GM23248 (cell line): Measurements from ENCODE around the gene TBRG4. TPM values are rescaled to one million over a fixed set of nuclear protein-coding genes. Genes with fewer than 3 reads are reported as not detected.

Experiments used
- DNase-seq: peaks from one replicate; pipeline ENCODE4 v3.0.0-alpha.2; 2015
- H2AFZ ChIP-seq: fragments of 200-600 bp; sonication (generic); 2 replicates; pipeline ENCODE4 v1.6.1; 2016; ENCODE audit warnings: antibody characterized with exemption
- H3F3A ChIP-seq: fragments of 200-600 bp; sonication (generic); 2 replicates; pipeline ENCODE4 v1.6.1; 2016; ENCODE audit warnings: mild to moderate bottlenecking, antibody characterized with exemption, mixed run types; ENCODE audit not compliant: insufficient read depth
- H3K27ac ChIP-seq: fragments of 200-600 bp; sonication (generic); 2 replicates; pipeline ENCODE4 v1.5.1; 2016; ENCODE audit warnings: mild to moderate bottlenecking
- H3K27me3 ChIP-seq: fragments of 200-600 bp; sonication (generic); replicated peaks from 2 replicates; pipeline ENCODE4 v1.6.1; 2016; ENCODE audit warnings: mild to moderate bottlenecking; ENCODE audit not compliant: insufficient read depth
- H3K36me3 ChIP-seq: fragments of 200-600 bp; sonication (generic); 2 replicates; pipeline ENCODE4 v1.6.1; 2016; ENCODE audit warnings: low read depth, mild to moderate bottlenecking
- H3K4me1 ChIP-seq: fragments of 200-600 bp; sonication (generic); 2 replicates; pipeline ENCODE4 v1.6.1; 2016; ENCODE audit warnings: mild to moderate bottlenecking; ENCODE audit not compliant: insufficient read depth
- H3K4me2 ChIP-seq: fragments of 200-600 bp; sonication (generic); one replicate; pipeline ENCODE4 v1.6.1; 2016; ENCODE audit warnings: mild to moderate bottlenecking; ENCODE audit not compliant: unreplicated experiment
- H3K4me3 ChIP-seq: fragments of 200-600 bp; sonication (generic); 2 replicates; pipeline ENCODE4 v1.5.1; 2016; ENCODE audit warnings: mild to moderate bottlenecking
- H3K79me2 ChIP-seq: fragments of 200-600 bp; sonication (generic); 2 replicates; pipeline ENCODE4 v1.6.1; 2016; ENCODE audit warnings: mild to moderate bottlenecking; ENCODE audit not compliant: insufficient read depth
- H3K9ac ChIP-seq: fragments of 200-600 bp; sonication (generic); 2 replicates; pipeline ENCODE4 v1.6.1; 2016; ENCODE audit warnings: mild to moderate bottlenecking
- H3K9me2 ChIP-seq: fragments of 200-600 bp; sonication (generic); 2 replicates; pipeline ENCODE4 v1.6.1; 2016; ENCODE audit warnings: mixed run types, mild to moderate bottlenecking, moderate library complexity; ENCODE audit not compliant: insufficient read depth
- H3K9me3 ChIP-seq: fragments of 200-600 bp; sonication (generic); one replicate; pipeline ENCODE4 v1.6.1; 2017; ENCODE audit warnings: low read depth
- H4K20me1 ChIP-seq: fragments of 200-600 bp; sonication (generic); 2 replicates; pipeline ENCODE4 v1.6.0; 2016; ENCODE audit not compliant: insufficient read depth
- EZH2 ChIP-seq: fragments of 200-600 bp; sonication (generic); IDR thresholded peaks from 2 replicates; pipeline ENCODE4 v1.6.1; 2018; ENCODE audit warnings: antibody characterized with exemption, mild to moderate bottlenecking; ENCODE audit not compliant: insufficient read depth, poor library complexity, severe bottlenecking
- EZH2phosphoT487 ChIP-seq: fragments of 200-600 bp; sonication (generic); IDR thresholded peaks from 2 replicates; pipeline ENCODE4 v1.6.1; 2018; ENCODE audit warnings: antibody characterized with exemption, moderate library complexity, mild to moderate bottlenecking, low read depth; ENCODE audit not compliant: insufficient read depth
- WGBS, 2 experiments: methylation state at CpG; one replicate each; pipeline ENCODE4 v1.1.6; 2015 to 2017; ENCODE audit warnings: low lambda C conversion rate in 2 of 2, low coverage in 1 of 2; ENCODE audit errors: missing lambda C conversion rate in 2 of 2; 5-methylcytosine and 5-hydroxymethylcytosine counted together
- in situ Hi-C: fragments of 300-500 bp; cut with MboI; formaldehyde crosslinking; loops from 2 replicates; pipeline ENCODE4 v1.15.0; 2020
- polyA plus RNA-seq: library from polyadenylated mRNA; unstranded; fragments of >200 nt; fragmentation: Nextera tagmentation; extraction: Ambion mirVana; gene quantifications from 2 replicates; pipeline ENCODE4 v1.2.1, GENCODE V29; 2016
- total RNA-seq: library from RNA; depleted of rRNA; stranded (reverse); fragments of >200 nt; shearing (Covaris generic); gene quantifications from 2 replicates; pipeline ENCODE4 v1.2.3, GENCODE V29; 2014

The TBRG4 gene
- total and polyA plus RNA-seq, 2 experiments from 2014 or later: 55.8 to 62.7 TPM

- in situ Hi-C loops: no loop called here
- no peaks in the 10 kb centered on the region for H3K9me3 ChIP-seq
- WGBS, 2 experiments: 90 to 92% methylated on average over 15 of the region's 15 CpGs
Measured at GRCh38 chr7:45069444-45070253, 41.8 kb downstream of the TBRG4 start.

DNA sequence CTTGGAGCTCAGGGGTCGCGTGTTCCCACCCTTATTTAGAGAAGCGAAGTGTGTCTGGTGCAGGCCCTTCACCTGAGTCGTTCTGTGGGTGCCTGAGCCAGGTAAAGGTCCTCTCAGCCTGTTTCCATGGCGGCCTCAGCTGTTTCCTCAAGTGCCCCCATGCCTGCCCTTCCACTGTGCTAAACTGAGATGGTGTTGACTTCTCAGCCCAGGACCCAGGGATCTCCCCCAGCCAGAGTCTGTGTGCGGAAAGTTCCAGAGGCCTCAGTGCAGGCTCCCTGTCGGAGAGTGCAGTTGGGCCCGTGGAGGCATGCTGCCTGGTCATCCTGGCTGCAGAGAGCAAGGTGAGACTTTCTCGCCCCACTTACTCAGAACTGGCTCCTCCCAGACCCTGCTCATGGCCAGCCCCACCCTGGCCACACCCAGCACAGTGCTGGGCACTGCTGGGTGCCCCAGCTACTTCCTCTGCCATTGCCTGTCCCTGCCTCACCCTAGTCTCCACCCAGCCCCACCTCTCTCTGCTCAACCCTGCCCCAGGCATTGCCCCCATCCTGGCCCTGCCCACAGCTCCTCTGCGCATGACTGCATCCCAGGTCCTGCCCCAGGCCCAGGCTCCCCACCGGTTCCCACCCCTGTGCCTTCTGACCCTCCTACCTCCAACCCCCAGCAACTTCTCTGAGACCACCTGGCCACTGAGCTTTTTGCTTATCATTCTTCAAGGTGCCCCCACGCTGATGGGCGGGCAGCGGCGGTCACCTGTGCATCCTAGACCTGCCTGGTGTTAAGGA is 43.1 kb downstream of the TBRG4 start:
- peaks cover 9% of the 10 kb centered on the region; the same call in 1 of the 2 replicates for H3K36me3 ChIP-seq
- DNase-seq: no peak
- in situ Hi-C loops: no loop called here

More at GRCh38 chr7:45069444-45070253, 41.8 kb downstream of the TBRG4 start:
- Histone ChIP-seq H3K4me3 (no peak overlapping the region), H3K27me3 (no peaks in the 10 kb centered on the region), H3K36me3 (peaks cover 2% of the 10 kb centered on the region; the same call in 1 of the 2 replicates), H2AFZ (no peak overlapping the region), H3K4me2 (no peak overlapping the region), H4K20me1 (no peaks in the 10 kb centered on the region; the same call in 1 of the 2 replicates), H3K9ac (no peak overlapping the region), H3F3A (no peaks in the 10 kb centered on the region), H3K27ac (no peak overlapping the region), H3K4me1 (no peaks in the 10 kb centered on the region), H3K79me2 (peaks cover 24% of the 10 kb centered on the region; the same call in 1 of the 2 replicates), H3K9me2 (no peaks in the 10 kb centered on the region)
- no peak for TF ChIP-seq EZH2phosphoT487
- TF ChIP-seq EZH2: no peak
- no peak for DNase-seq

DNA sequence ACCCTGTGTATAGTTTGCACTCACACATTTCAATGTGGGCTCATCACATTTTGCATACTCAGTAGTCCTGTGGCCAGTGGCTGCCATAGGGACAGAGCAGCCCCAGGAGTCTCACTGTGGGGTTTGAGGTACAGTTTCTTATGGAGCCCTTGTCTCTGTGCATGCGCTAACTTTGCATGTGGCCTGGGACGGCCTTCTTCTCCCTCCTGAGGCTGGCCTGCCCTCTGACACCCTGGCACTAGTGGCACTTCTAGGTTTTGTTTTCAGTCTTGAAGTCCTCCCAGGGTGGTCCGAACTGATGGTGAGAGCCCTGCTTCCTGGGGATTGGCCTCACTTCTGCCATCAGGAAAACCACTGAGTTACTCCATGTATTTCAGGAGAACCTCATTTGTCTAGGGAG is 43.9 kb downstream of the TBRG4 start:
- Histone ChIP-seq H3K4me3 (no peak overlapping the region), H3K27me3 (no peaks in the 10 kb centered on the region), H3K4me2 (no peak overlapping the region), H3K79me2 (peaks cover 38% of the 10 kb centered on the region), H3K36me3 (peaks cover 9% of the 10 kb centered on the region; the same call in 1 of the 2 replicates), H3K27ac (no peak overlapping the region), H4K20me1 (no peaks in the 10 kb centered on the region; the same call in 1 of the 2 replicates), H3K4me1 (no peaks in the 10 kb centered on the region), H3F3A (no peaks in the 10 kb centered on the region), H2AFZ (no peak overlapping the region), H3K9me2 (no peaks in the 10 kb centered on the region), H3K9me3 (no peaks in the 10 kb centered on the region), H3K9ac (no peak overlapping the region)
- WGBS, 2 experiments: 100% methylated on average over 3 of the region's 3 CpGs
- DNase-seq: no peak
- in situ Hi-C loops: no loop called here
- no peak for TF ChIP-seq EZH2
- no peak for TF ChIP-seq EZH2phosphoT487

More for the DNA sequence above, 43.1 kb downstream of the TBRG4 start:
- Histone ChIP-seq H4K20me1 (no peaks in the 10 kb centered on the region; the same call in 1 of the 2 replicates), H3K79me2 (peaks cover 29% of the 10 kb centered on the region; the same call in 1 of the 2 replicates), H3K4me3 (no peak overlapping the region), H3K27ac (no peak overlapping the region), H3K4me1 (no peaks in the 10 kb centered on the region), H3K4me2 (no peak overlapping the region), H3K9me2 (no peaks in the 10 kb centered on the region), H3K9ac (no peak overlapping the region), H3K27me3 (no peaks in the 10 kb centered on the region), H2AFZ (no peak overlapping the region), H3F3A (no peaks in the 10 kb centered on the region), H3K9me3 (no peaks in the 10 kb centered on the region)
- TF ChIP-seq EZH2 (no peak), EZH2phosphoT487 (no peak)
- WGBS, 2 experiments: 98% methylated on average over 15 of the region's 15 CpGs

DNA sequence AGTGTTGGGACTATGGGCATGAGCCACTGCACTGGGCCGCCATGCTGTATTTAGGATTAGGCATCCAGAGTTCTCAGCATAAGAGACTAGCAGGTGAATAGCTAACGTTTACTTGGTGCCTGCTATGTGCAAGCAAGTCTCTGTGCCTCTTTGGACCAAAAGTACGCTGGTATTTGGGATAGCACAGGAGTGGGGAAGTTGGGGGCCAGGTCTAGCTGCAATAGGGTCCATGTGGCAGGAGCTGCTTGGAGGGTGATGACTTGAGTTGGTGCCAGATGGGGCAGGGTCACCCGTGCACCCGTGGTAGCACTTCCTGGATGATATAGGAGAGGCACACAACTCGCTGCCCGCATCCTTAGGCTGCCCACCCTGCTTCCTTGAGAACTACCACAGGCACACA is 45.1 kb downstream of the TBRG4 start:
- no peaks in the 10 kb centered on the region for H3K27me3 ChIP-seq
- in situ Hi-C loops: no loop called here
- no peaks in the 10 kb centered on the region for H3K4me1 ChIP-seq
- H3K4me3 ChIP-seq: no peak overlapping the region
- no peak overlapping the region for H2AFZ ChIP-seq
- no peak for DNase-seq
- no peak overlapping the region for H3K27ac ChIP-seq
- no peaks in the 10 kb centered on the region for H4K20me1 ChIP-seq
- no peaks in the 10 kb centered on the region for H3K9me3 ChIP-seq
- WGBS, 2 experiments: 83 to 89% methylated on average over 7 of the region's 7 CpGs
- TF ChIP-seq EZH2 (no peak), EZH2phosphoT487 (no peak)
- peaks cover 49% of the 10 kb centered on the region for H3K79me2 ChIP-seq
- H3F3A ChIP-seq: no peaks in the 10 kb centered on the region
- peaks cover 9% of the 10 kb centered on the region; the same call in 1 of the 2 replicates for H3K36me3 ChIP-seq
- no peak overlapping the region for H3K9ac ChIP-seq
- H3K4me2 ChIP-seq: no peak overlapping the region
- no peaks in the 10 kb centered on the region for H3K9me2 ChIP-seq
